CD1c-positive myeloid dendritic cell (primary cell): ENCODE results near the gene CFAP73.

Experiments used
- DNase-seq: peaks from one replicate; pipeline ENCODE4 v3.0.0-alpha.2; 2016; ENCODE audit errors: extremely low spot score

The CFAP73 gene

GRCh38 chr12:113164014-113164413 is 14.5 kb downstream of the CFAP73 start:
- DNase-seq = no peak

- DNase-seq = no peak
Observed at GRCh38 chr12:113165521-113166450, 16.3 kb downstream of the CFAP73 start.

GRCh38 chr12:113167868-113168267 is 18.3 kb downstream of the CFAP73 start:
- DNase-seq = no peak

GRCh38 chr12:113169697-113170096 is 20.2 kb downstream of the CFAP73 start:
- no peak for DNase-seq

GRCh38 chr12:113170457-113170856 is 20.9 kb downstream of the CFAP73 start:
- no peak for DNase-seq

- no peak for DNase-seq
Observed at GRCh38 chr12:113170926-113171325, 21.4 kb downstream of the CFAP73 start.

- DNase-seq = no peak
Observed at GRCh38 chr12:113171543-113171942, 22.0 kb downstream of the CFAP73 start.

- no peak for DNase-seq
Observed at GRCh38 chr12:113172185-113172584, 22.7 kb downstream of the CFAP73 start.

GRCh38 chr12:113173081-113173698 is 23.7 kb downstream of the CFAP73 start:
- no peak for DNase-seq

GRCh38 chr12:113174461-113175384 is 25.2 kb downstream of the CFAP73 start:
- DNase-seq = peak; percentile 72

GRCh38 chr12:113179023-113179422 is 29.5 kb downstream of the CFAP73 start:
- DNase-seq = no peak

GRCh38 chr12:113180333-113180732 is 30.8 kb downstream of the CFAP73 start:
- DNase-seq = no peak

GRCh38 chr12:113181975-113182374 is 32.5 kb downstream of the CFAP73 start:
- no peak for DNase-seq

GRCh38 chr12:113183030-113183589 is 33.6 kb downstream of the CFAP73 start:
- no peak for DNase-seq

- DNase-seq = no peak
Observed at GRCh38 chr12:113184098-113184899, 34.8 kb downstream of the CFAP73 start.

- DNase-seq = peak; percentile 92
Observed at GRCh38 chr12:113184900-113185179, 35.3 kb downstream of the CFAP73 start.

- peak; percentile 85 for DNase-seq
Observed at GRCh38 chr12:113185180-113186032, 35.9 kb downstream of the CFAP73 start, which contains the start of the genes DDX54 and RITA1. TSS of gene DDX54 (minus strand) at chr12:113185478. CDS start at chr12:113185451, 27 bp downstream. TSS of gene RITA1 (plus strand) at chr12:113185721. CDS start at chr12:113186747, 1,026 bp downstream.

- DNase-seq = no peak
Observed at GRCh38 chr12:113186033-113186365, 36.5 kb downstream of the CFAP73 start.

- no peak for DNase-seq
Observed at GRCh38 chr12:113186666-113187325, 37.3 kb downstream of the CFAP73 start.
